Activated CD4-positive, alpha-beta memory T cell treated with anti-CD3 and anti-CD28 coated beads, Interleukin-2, amount 10 ng/mL, durations not matched to agents 7 days and 5 days (primary cell): ENCODE results near the gene EPS8L3. TPM values are rescaled to one million over a fixed set of nuclear protein-coding genes. Genes with fewer than 3 reads are reported as not detected.

Source experiments
- CTCF ChIA-PET: fragments of 350-600 bp; sonication (Branson Sonifier 250); formaldehyde crosslinking; loops from one replicate; lab custom pipeline; 2021; ENCODE audit warnings: antibody characterized with exemption, inconsistent platforms; lab: Charles Lee
- POLR2A ChIA-PET: fragments of 350-600 bp; sonication (Branson Sonifier 250); formaldehyde crosslinking; loops from one replicate; lab custom pipeline; 2021; ENCODE audit warnings: antibody characterized with exemption; lab: Charles Lee
- DNase-seq: peaks from one replicate; pipeline ENCODE4 v3.0.0-alpha.2; 2020
- H3K27ac Mint-ChIP-seq: one replicate; pipeline ENCODE4 v1.8.0; 2021; ENCODE audit warnings: mild to moderate bottlenecking, mixed read lengths
- H3K27me3 Mint-ChIP-seq: one replicate; pipeline ENCODE4 v1.8.0; 2021; ENCODE audit warnings: mixed read lengths
- H3K36me3 Mint-ChIP-seq: one replicate; pipeline ENCODE4 v1.8.0; 2021; ENCODE audit warnings: low read depth, mixed read lengths
- H3K4me1 Mint-ChIP-seq: one replicate; pipeline ENCODE4 v1.8.0; 2021; ENCODE audit warnings: mixed read lengths
- H3K4me3 Mint-ChIP-seq: one replicate; pipeline ENCODE4 v1.8.0; 2021; ENCODE audit warnings: mild to moderate bottlenecking, mixed read lengths
- H3K9me3 Mint-ChIP-seq: one replicate; pipeline ENCODE4 v1.8.0; 2021; ENCODE audit warnings: mixed read lengths
- total RNA-seq, 2 experiments: library from RNA; stranded (reverse); gene quantifications; one replicate each; pipeline ENCODE4 v1.2.3, GENCODE V29; 2021

The EPS8L3 gene
- total RNA-seq: not detected

DNA sequence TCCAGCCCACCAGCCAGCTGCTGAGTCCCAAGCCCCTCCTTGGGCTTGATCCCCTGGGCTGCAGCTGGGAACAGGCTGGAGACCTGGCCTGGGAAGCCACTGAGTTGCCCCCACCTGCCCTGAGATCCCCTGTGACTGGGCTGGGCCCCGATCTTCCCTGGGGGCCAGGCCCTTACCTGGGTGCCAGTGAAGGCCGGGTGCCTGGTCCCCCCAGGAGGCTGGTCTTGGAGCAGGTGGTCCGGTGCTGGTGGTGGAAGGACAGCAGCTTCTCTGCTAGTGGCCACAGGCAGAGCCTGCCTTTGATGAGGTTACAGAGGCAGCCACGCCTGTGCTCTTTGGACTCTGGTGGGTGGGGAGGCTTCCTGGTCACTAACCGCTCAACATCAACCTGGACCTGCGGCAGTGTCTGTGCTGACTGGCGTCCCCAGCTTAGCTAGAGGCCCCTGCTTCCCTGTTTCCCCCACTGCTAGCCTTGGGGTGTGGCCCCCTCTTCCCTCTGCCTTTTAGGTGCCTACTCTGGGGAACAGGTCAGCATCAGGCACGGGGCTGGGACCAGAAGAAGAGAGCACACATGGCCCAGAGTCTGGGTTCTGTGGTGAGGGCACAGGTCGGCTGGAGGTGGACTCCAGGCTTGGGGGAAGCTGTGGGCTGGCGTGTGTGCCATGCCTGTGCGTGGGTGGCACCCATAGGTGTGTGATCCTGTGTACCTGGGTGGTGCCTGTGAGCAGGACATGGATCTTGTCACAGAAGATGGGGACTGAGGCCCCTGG lies at the start of gene EPS8L3:
EPS8L3 (minus strand) TSS at position 278 of the 770 bp plus-strand sequence. CDS start 2,174 bp downstream, outside the sequence.
- H3K36me3 Mint-ChIP-seq: no peaks in the 10 kb centered on the region
- no peaks in the 10 kb centered on the region for H3K9me3 Mint-ChIP-seq
- no peak within 1 kb of the TSS for H3K27ac Mint-ChIP-seq
- no peak for DNase-seq
- POLR2A ChIA-PET: no interaction called here
- H3K27me3 Mint-ChIP-seq: no peaks in the 10 kb centered on the region
- H3K4me1 Mint-ChIP-seq: no peaks in the 10 kb centered on the region
- CTCF ChIA-PET: interaction anchor here (2.1 kb wide), 1 partner anchor 13 kb away, joined by 6 read pairs; no protein-coding TSS in a partner anchor
- H3K4me3 Mint-ChIP-seq: no peak within 1 kb of the TSS

- Mint-ChIP-seq H3K4me3 (no peak overlapping the region), H3K4me1 (peaks cover 26% of the 10 kb centered on the region), H3K27ac (no peak overlapping the region), H3K36me3 (peaks cover 5% of the 10 kb centered on the region), H3K27me3 (peaks cover 2% of the 10 kb centered on the region), H3K9me3 (peaks cover 5% of the 10 kb centered on the region)
- ChIA-PET POLR2A (interaction anchor here (1.8 kb wide), 1 partner anchor 11 kb away, joined by 3 read pairs; no protein-coding TSS in a partner anchor), CTCF (interaction anchor here (0.7 to 1.7 kb wide), 8 partner anchors 8 to 400 kb away, joined by 3 to 5 read pairs (median 4); partner anchors contain the start of gene AHCYL1)
- no peak for DNase-seq
These were observed 49.1 kb upstream of the EPS8L3 start for GRCh38 chr1:109812691-109813393.

- Mint-ChIP-seq H3K4me3 (no peak overlapping the region), H3K27ac (no peak overlapping the region), H3K9me3 (no peaks in the 10 kb centered on the region), H3K4me1 (peaks cover 44% of the 10 kb centered on the region), H3K27me3 (peaks cover 2% of the 10 kb centered on the region), H3K36me3 (no peaks in the 10 kb centered on the region)
- no peak for DNase-seq
- ChIA-PET POLR2A (interaction anchor here (0.9 to 1.0 kb wide), 2 partner anchors 10 to 18 kb away, joined by 4 to 5 read pairs; no protein-coding TSS in a partner anchor), CTCF (no interaction called here)
These were observed 45.0 kb upstream of the EPS8L3 start for GRCh38 chr1:109808703-109809102.

DNA sequence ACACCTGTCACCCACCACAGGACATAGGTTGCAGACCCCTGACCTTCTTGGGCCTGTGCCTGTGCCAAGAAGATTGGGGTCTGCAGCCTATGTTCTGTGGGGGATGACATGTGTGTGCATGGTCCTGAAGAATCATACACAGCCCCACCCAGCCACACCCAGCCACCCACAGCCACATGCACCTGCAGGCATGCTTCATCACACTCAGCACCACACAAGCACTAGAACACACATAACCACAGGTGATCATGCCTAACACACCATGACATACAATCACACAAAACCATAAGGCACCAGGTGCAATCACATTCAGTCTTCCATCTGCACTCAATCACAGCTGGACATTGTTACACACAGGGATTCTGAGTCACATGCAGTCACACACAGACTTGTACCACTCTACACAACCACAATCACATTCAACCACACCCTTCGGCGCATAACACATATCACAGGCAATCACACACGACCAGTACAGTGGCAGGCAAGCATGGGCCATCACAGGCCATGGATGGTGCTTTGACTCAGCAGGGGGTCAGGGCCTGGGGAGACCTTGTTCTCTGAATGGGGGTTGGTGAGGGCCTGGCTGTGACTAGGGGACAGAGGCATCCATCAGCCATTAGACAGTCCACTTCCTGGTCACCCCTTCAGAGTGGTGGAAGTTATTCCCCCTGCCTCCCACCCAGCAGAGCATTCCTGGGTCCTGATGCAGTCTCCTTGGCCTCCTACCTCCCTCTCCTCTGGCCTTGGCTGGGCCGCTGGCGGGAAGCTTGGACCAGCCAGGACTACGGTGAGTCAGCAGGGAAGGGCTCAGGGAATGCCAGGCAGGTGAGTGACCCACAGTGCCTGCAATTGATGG lies 44.3 kb upstream of the EPS8L3 start:
- H3K36me3 Mint-ChIP-seq: no peaks in the 10 kb centered on the region
- no peak overlapping the region for H3K4me3 Mint-ChIP-seq
- H3K27ac Mint-ChIP-seq: no peak overlapping the region
- H3K27me3 Mint-ChIP-seq: peaks cover under 1% of the 10 kb centered on the region
- H3K4me1 Mint-ChIP-seq: peaks cover 50% of the 10 kb centered on the region
- ChIA-PET POLR2A (interaction anchor here (0.9 to 1.5 kb wide), 2 partner anchors 8 to 18 kb away, joined by 3 to 5 read pairs; no protein-coding TSS in a partner anchor), CTCF (interaction anchor here (1.0 to 2.1 kb wide), 2 partner anchors 17 to 30 kb away, joined by 4 to 6 read pairs; no protein-coding TSS in a partner anchor)
- H3K9me3 Mint-ChIP-seq: no peaks in the 10 kb centered on the region
- DNase-seq: no peak

DNA sequence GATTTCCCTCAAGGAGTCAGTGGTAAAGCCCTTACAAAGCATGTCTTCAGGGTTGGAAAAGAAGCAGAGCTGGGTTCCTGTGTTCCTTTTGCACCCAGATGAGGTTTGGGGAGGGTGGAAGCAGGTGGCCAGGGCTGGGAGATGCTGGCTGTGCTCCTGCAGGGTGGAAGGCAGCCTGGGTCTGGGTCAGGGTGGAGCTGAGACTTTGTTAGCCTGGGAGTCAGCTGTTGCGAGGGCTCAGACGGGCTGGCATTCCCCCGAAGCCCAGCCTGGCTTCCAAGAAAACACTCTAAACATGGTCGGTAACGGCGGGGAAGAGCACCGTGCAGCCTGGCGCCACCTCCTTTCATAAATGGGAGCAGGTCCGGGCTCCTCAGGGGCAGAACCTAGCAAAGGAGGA lies 43.7 kb upstream of the EPS8L3 start:
- no peaks in the 10 kb centered on the region for H3K27me3 Mint-ChIP-seq
- no peaks in the 10 kb centered on the region for H3K9me3 Mint-ChIP-seq
- H3K4me1 Mint-ChIP-seq: peaks cover 57% of the 10 kb centered on the region
- no peaks in the 10 kb centered on the region for H3K36me3 Mint-ChIP-seq
- no peak for DNase-seq
- ChIA-PET CTCF (interaction anchor here (1.0 to 2.1 kb wide), 2 partner anchors 17 to 30 kb away, joined by 4 to 6 read pairs; no protein-coding TSS in a partner anchor), POLR2A (interaction anchor here (1.5 kb wide), 1 partner anchor 9 kb away, joined by 3 read pairs; no protein-coding TSS in a partner anchor)
- no peak overlapping the region for H3K4me3 Mint-ChIP-seq
- peak overlapping the region; percentile 56 for H3K27ac Mint-ChIP-seq

- no peaks in the 10 kb centered on the region for H3K9me3 Mint-ChIP-seq
- CTCF ChIA-PET: interaction anchor here (1.0 to 2.9 kb wide), 4 partner anchors 16 to 178 kb away, joined by 4 to 20 read pairs (median 8); partner anchors contain the start of gene AHCYL1
- DNase-seq: no peak
- H3K36me3 Mint-ChIP-seq: no peaks in the 10 kb centered on the region
- no peak overlapping the region for H3K4me3 Mint-ChIP-seq
- H3K27ac Mint-ChIP-seq: peak overlapping the region; percentile 56
- H3K4me1 Mint-ChIP-seq: peaks cover 62% of the 10 kb centered on the region
- POLR2A ChIA-PET: interaction anchor here (1.5 to 1.9 kb wide), 3 partner anchors 9 to 178 kb away, joined by 3 to 9 read pairs (median 5); partner anchors contain the start of gene AHCYL1
- no peaks in the 10 kb centered on the region for H3K27me3 Mint-ChIP-seq
These were observed 43.1 kb upstream of the EPS8L3 start for GRCh38 chr1:109806733-109807400.

DNA sequence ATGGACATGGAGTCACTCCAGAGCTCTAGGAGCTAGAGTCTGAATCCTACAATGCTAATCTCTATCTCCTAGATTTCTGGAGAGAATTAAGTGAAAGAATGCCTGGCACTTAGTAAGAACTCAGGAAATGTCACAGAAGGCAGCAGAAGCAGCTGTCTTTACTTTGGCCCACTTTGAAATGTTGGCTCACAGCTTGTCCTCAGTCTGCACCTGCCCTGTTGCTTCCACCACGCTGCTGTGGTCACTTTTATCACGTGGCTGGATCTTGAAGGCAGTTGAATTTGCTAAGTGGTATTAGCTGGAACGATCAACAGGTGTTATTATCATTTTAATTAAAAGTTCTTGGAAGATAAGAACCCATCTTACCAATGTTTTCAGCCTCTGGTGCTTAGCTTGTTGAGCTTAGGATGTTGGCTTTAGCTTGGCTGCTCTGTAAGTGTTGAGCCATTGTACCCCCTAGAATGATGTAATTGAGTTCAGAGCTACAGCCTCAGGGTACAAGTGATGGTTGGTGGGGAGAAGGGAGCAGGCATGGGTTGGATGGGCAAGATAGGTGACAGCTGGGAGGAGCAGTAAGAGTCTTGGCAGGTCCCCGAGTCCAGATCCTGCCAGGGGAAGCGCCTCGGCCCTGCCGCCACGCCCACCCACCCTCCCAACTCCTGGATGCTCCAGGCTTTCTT lies 41.9 kb upstream of the EPS8L3 start:
- no peaks in the 10 kb centered on the region for H3K9me3 Mint-ChIP-seq
- DNase-seq: peak; percentile 15
- H3K27me3 Mint-ChIP-seq: no peaks in the 10 kb centered on the region
- no peak overlapping the region for H3K4me3 Mint-ChIP-seq
- peaks cover 74% of the 10 kb centered on the region for H3K4me1 Mint-ChIP-seq
- no peaks in the 10 kb centered on the region for H3K36me3 Mint-ChIP-seq
- ChIA-PET POLR2A (interaction anchor here (1.2 to 6.8 kb wide), 5 partner anchors 9 to 179 kb away, joined by 4 to 62 read pairs (median 6); partner anchors contain the start of genes AHCYL1 and CSF1), CTCF (interaction anchor here (1.0 to 2.9 kb wide), 7 partner anchors 8 to 290 kb away, joined by 3 to 20 read pairs (median 6); partner anchors contain the start of gene AHCYL1)
- no peak overlapping the region for H3K27ac Mint-ChIP-seq

DNA sequence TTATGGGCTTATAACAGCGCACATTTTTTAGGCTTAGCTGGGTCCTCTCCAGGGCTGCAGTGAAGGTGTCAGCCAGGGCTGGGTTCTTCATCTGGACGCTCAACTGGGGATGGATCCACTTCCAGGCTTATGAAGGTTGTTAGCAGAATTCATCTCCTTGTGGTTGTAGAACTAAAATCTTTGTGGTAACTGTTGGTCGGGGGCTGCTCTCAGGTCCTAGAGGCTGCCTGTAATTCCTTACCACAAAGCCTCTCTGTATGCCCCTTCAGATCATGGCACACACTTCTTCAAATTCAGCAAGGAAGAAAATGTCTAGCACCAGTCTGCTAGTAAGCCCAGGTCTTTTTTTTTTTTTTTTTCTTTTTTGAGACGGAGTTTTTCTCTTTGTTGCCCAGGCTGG lies 40.9 kb upstream of the EPS8L3 start:
- CTCF ChIA-PET: interaction anchor here (1.0 to 5.0 kb wide), 6 partner anchors 9 to 289 kb away, joined by 3 to 39 read pairs (median 8); partner anchors contain the start of gene AHCYL1
- no peak for DNase-seq
- H3K4me3 Mint-ChIP-seq: no peak overlapping the region
- H3K36me3 Mint-ChIP-seq: no peaks in the 10 kb centered on the region
- peak overlapping the region; percentile 100 for H3K27ac Mint-ChIP-seq
- POLR2A ChIA-PET: interaction anchor here (1.7 to 6.8 kb wide), 4 partner anchors 8 to 101 kb away, joined by 6 to 137 read pairs (median 42); no protein-coding TSS in a partner anchor
- no peaks in the 10 kb centered on the region for H3K9me3 Mint-ChIP-seq
- peaks cover 80% of the 10 kb centered on the region for H3K4me1 Mint-ChIP-seq
- no peaks in the 10 kb centered on the region for H3K27me3 Mint-ChIP-seq

DNA sequence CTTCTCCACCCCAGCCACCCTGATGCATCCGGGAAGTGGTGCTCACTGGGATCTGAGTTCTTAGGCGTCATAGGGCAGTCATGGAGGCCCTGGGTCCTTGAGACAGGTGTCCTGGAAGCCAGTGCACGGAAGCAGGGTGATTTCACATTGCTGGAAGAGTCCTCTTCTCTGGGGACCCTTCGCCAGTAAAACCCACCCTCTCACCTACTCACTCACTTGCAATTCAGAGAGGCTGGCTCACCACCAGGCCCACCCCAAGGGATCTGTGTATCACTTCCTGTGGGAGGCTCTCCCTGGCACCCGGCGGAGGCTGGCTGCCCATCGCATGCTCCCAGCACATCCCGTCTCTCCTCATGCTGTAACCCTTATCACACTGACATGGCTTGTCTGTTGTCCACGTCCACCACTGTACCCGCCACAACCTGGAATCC lies 40.2 kb upstream of the EPS8L3 start:
- Mint-ChIP-seq H3K27me3 (no peaks in the 10 kb centered on the region), H3K9me3 (no peaks in the 10 kb centered on the region), H3K27ac (peak overlapping the region; percentile 100), H3K4me3 (peak overlapping the region; percentile 66), H3K4me1 (peaks cover 86% of the 10 kb centered on the region), H3K36me3 (no peaks in the 10 kb centered on the region)
- POLR2A ChIA-PET: interaction anchor here (3.0 to 6.8 kb wide), 5 partner anchors 12 to 181 kb away, joined by 21 to 137 read pairs (median 38); partner anchors contain the start of genes AHCYL1 and CSF1
- CTCF ChIA-PET: interaction anchor here (1.4 to 5.4 kb wide), 3 partner anchors 9 to 181 kb away, joined by 4 to 121 read pairs (median 39); partner anchors contain the start of gene AHCYL1
- peak; percentile 19 for DNase-seq

DNA sequence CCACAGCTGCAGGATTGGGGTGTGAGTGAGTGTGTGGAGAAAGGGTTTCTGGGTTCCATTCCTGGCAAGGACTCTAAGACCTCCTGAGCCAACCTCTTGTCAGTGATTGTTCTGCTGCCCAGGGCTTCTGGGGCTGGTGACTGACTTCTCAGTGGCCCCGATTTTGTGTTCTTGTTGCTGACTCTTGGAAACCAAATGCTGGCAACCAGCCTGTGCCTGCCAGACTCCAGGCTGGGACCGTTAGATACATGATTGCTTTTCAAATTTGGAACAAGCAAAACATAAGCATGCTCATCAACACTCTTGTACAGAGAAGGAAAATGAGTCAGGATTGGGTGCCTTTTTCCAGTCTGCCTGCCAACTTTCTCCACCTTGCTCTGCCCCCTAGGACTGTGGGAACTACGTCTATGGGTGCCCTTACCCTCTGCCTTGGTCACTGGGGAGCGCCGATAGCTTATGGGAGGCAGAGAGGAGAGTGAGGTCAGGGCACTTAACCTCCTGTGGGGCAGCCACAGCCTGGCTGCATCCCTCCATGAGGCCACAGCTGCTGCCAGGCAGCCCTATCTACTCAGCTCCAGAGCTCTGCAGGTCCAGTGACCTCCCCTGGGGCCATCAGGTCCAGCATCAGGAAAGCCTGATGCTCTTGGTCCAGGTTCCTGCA lies 39.3 kb upstream of the EPS8L3 start:
- Mint-ChIP-seq H3K4me3 (peak overlapping the region; percentile 66), H3K27ac (peak overlapping the region; percentile 100), H3K9me3 (no peaks in the 10 kb centered on the region), H3K27me3 (no peaks in the 10 kb centered on the region), H3K4me1 (peaks cover 89% of the 10 kb centered on the region), H3K36me3 (peaks cover under 1% of the 10 kb centered on the region)
- DNase-seq: no peak
- POLR2A ChIA-PET: interaction anchor here (1.3 to 6.8 kb wide), 10 partner anchors 11 to 182 kb away, joined by 4 to 137 read pairs (median 16); partner anchors contain the start of genes AHCYL1 and CSF1
- CTCF ChIA-PET: interaction anchor here (1.2 to 5.4 kb wide), 5 partner anchors 10 to 182 kb away, joined by 3 to 121 read pairs (median 21); partner anchors contain the start of gene AHCYL1
